SK-N-SH treated with all-trans-retinoic acid at 6 μM for 48 hours (cell line): ENCODE data around the gene GTF2A1L.

Experiments used
- ATAC-seq: fragments of 200-7000 bp; cut with Tn5 transposase; 3 replicates; pipeline ENCODE4 v1.9.1; 2020; ENCODE audit warnings: mild to moderate bottlenecking, moderate library complexity
- ARNTL ChIP-seq: fragments of 450-650 bp; formaldehyde crosslinking; IDR thresholded peaks from 2 replicates; pipeline ENCODE4 v1.5.0; 2020; ENCODE audit warnings: low read depth, mild to moderate bottlenecking, moderate library complexity, borderline replicate concordance
- BACH2 ChIP-seq: fragments of 250-450 bp; sonication (Bioruptor Pico); IDR thresholded peaks from 2 replicates; pipeline ENCODE4 v1.9.0; 2021; ENCODE audit warnings: mild to moderate bottlenecking, borderline replicate concordance
- CSDC2 ChIP-seq: fragments of 250-450 bp; sonication (Bioruptor Pico); IDR thresholded peaks from 2 replicates; pipeline ENCODE4 v1.5.0; 2020; ENCODE audit warnings: mild to moderate bottlenecking, moderate library complexity
- ESRRG ChIP-seq: fragments of 250-450 bp; sonication (Bioruptor Pico); IDR thresholded peaks from 2 replicates; pipeline ENCODE4 v1.6.1; 2021; ENCODE audit warnings: mild to moderate bottlenecking
- ISL1 ChIP-seq: fragments of 250-450 bp; sonication (Bioruptor Pico); IDR thresholded peaks from 2 replicates; pipeline ENCODE4 v2.1.2; 2022; ENCODE audit warnings: mild to moderate bottlenecking, moderate library complexity
- OSR1 ChIP-seq: fragments of 250-450 bp; sonication (Bioruptor Pico); IDR thresholded peaks from 2 replicates; pipeline ENCODE4 v1.8.0; 2022; ENCODE audit warnings: moderate library complexity, mild to moderate bottlenecking, inconsistent platforms
- POU6F1 ChIP-seq: fragments of 250-450 bp; sonication (Bioruptor Pico); IDR thresholded peaks from 2 replicates; pipeline ENCODE4 v1.8.0; 2021; ENCODE audit warnings: low read depth, mild to moderate bottlenecking, moderate library complexity, borderline replicate concordance
- PPARA ChIP-seq: fragments of 250-450 bp; sonication (Bioruptor Pico); IDR thresholded peaks from 2 replicates; pipeline ENCODE4 v1.5.0; 2020; ENCODE audit warnings: mild to moderate bottlenecking, borderline replicate concordance
- RARB ChIP-seq: fragments of 250-450 bp; sonication (Bioruptor Pico); IDR thresholded peaks from 2 replicates; pipeline ENCODE4 v1.8.0; 2021; ENCODE audit warnings: mild to moderate bottlenecking, moderate library complexity
- SNAI2 ChIP-seq: fragments of 250-450 bp; sonication (Bioruptor Pico); IDR thresholded peaks from 2 replicates; pipeline ENCODE4 v1.5.0; 2020; ENCODE audit warnings: mild to moderate bottlenecking, moderate library complexity
- ZFP3 ChIP-seq: fragments of 250-450 bp; sonication (Bioruptor Pico); IDR thresholded peaks from 2 replicates; pipeline ENCODE4 v1.5.0; 2020; ENCODE audit warnings: mild to moderate bottlenecking, moderate library complexity
- ZFP30 ChIP-seq: fragments of 450-650 bp; formaldehyde crosslinking; IDR thresholded peaks from 2 replicates; pipeline ENCODE4 v1.5.0; 2022; ENCODE audit warnings: mild to moderate bottlenecking, moderate library complexity
- ZNF565 ChIP-seq: fragments of 450-650 bp; formaldehyde crosslinking; conservative IDR thresholded peaks from 2 replicates; pipeline ENCODE4 v1.5.0; 2020; ENCODE audit warnings: low read depth, mild to moderate bottlenecking, moderate library complexity
- ZNF70 ChIP-seq: fragments of 450-650 bp; formaldehyde crosslinking; IDR thresholded peaks from 2 replicates; pipeline ENCODE4 v1.5.0; 2020; ENCODE audit warnings: mild to moderate bottlenecking, moderate library complexity
- TF ChIP-seq, protein P1 (sequence below): fragments of 250-450 bp; sonication (Bioruptor Pico); IDR thresholded peaks from 2 replicates; pipeline ENCODE4 v1.5.1; 2021; ENCODE audit warnings: mild to moderate bottlenecking, moderate library complexity
- TF ChIP-seq, protein P2 (sequence below): fragments of 250-450 bp; sonication (Bioruptor Pico); IDR thresholded peaks from 2 replicates; pipeline ENCODE4 v1.5.0; 2020; ENCODE audit warnings: mild to moderate bottlenecking, moderate library complexity
- TF ChIP-seq, protein P3 (sequence below): fragments of 250-450 bp; sonication (Bioruptor Pico); IDR thresholded peaks from 2 replicates; pipeline ENCODE4 v1.8.0; 2020; ENCODE audit warnings: mild to moderate bottlenecking, moderate library complexity, borderline replicate concordance

The GTF2A1L gene

GRCh38 chr2:48673581-48673980 lies 55.9 kb downstream of the GTF2A1L start:
- TF ChIP-seq, protein P1, sequence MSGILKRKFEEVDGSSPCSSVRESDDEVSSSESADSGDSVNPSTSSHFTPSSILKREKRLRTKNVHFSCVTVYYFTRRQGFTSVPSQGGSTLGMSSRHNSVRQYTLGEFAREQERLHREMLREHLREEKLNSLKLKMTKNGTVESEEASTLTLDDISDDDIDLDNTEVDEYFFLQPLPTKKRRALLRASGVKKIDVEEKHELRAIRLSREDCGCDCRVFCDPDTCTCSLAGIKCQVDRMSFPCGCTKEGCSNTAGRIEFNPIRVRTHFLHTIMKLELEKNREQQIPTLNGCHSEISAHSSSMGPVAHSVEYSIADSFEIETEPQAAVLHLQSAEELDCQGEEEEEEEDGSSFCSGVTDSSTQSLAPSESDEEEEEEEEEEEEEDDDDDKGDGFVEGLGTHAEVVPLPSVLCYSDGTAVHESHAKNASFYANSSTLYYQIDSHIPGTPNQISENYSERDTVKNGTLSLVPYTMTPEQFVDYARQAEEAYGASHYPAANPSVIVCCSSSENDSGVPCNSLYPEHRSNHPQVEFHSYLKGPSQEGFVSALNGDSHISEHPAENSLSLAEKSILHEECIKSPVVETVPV, result no peak
- TF ChIP-seq ZNF565, result no peak
- TF ChIP-seq, all 23 proteins: peak for 0

DNA sequence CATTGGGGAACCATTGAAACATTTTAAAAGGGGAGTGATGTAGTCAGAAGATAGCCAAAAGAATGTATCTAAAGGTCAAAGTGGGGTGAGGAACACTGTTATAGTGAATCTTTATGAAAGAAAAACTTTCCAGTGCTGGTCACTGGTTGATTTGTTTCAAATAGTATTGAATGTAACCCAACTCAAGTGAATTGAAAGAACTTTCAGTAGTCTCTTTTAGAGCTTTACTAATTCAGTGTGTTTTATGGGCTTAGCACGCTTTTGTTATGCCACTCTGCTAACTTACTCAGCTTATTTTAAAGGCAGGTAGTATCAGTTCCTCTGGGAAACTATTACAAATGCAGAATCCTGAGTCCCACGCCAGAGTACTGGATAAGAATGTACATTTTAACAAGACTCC lies 57.3 kb downstream of the GTF2A1L start:
- no peak for TF ChIP-seq SNAI2 (CRISPR knock-in tag)
- TF ChIP-seq CSDC2, result no peak
- no peak for ATAC-seq

More at GRCh38 chr2:48673581-48673980, 55.9 kb downstream of the GTF2A1L start:
- no peak for ATAC-seq

DNA sequence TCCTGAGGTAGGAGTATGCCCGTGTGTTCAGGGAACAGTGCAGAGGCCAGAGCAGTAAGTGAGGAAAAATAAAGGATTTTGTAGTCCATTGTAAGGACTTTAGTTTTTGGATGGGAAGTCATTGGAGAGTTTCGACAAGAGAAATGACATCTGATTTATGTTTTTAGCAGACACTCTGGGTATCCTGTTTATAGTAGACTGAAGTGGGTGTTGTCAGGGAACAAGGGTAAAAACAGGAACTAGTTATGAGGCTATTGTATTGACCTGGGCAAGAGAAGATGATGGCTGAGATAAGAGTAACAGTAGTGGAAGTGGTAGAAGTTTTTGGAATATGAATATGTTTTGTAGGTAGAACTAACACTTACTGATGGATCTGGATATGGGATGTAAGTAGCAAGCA lies 59.8 kb downstream of the GTF2A1L start:
- TF ChIP-seq SNAI2 (CRISPR knock-in tag) (no peak), ZNF565 (no peak)
- ATAC-seq, result no peak

DNA sequence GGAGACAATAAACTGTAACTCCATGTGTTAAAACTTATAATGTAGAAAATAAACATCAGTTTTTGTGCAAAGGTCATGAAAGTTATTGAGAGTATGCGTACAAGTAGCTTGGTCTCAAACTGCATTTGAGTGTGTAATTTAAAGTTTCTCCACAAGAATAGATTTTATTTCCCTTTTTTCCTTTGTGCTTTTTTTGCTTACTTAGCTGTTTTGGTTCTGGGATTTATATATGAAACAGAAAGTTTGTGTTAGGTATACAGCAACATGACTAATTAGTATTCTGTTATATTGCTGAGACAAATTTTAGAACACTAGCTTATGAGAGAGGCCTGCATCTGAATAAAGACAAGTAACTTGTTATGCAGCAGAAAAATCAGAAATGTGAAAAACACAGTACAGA lies 67.5 kb downstream of the GTF2A1L start:
- no peak for ATAC-seq
- TF ChIP-seq ZFP30 (CRISPR knock-in tag), result no peak
- TF ChIP-seq ISL1 (CRISPR knock-in tag), result no peak
- TF ChIP-seq BACH2 (CRISPR knock-in tag), result no peak
- no peak for TF ChIP-seq CSDC2
- TF ChIP-seq, protein P2, sequence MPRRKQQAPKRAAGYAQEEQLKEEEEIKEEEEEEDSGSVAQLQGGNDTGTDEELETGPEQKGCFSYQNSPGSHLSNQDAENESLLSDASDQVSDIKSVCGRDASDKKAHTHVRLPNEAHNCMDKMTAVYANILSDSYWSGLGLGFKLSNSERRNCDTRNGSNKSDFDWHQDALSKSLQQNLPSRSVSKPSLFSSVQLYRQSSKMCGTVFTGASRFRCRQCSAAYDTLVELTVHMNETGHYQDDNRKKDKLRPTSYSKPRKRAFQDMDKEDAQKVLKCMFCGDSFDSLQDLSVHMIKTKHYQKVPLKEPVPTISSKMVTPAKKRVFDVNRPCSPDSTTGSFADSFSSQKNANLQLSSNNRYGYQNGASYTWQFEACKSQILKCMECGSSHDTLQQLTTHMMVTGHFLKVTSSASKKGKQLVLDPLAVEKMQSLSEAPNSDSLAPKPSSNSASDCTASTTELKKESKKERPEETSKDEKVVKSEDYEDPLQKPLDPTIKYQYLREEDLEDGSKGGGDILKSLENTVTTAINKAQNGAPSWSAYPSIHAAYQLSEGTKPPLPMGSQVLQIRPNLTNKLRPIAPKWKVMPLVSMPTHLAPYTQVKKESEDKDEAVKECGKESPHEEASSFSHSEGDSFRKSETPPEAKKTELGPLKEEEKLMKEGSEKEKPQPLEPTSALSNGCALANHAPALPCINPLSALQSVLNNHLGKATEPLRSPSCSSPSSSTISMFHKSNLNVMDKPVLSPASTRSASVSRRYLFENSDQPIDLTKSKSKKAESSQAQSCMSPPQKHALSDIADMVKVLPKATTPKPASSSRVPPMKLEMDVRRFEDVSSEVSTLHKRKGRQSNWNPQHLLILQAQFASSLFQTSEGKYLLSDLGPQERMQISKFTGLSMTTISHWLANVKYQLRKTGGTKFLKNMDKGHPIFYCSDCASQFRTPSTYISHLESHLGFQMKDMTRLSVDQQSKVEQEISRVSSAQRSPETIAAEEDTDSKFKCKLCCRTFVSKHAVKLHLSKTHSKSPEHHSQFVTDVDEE (CRISPR knock-in tag), result no peak
- TF ChIP-seq, all 23 proteins: peak for 0

DNA sequence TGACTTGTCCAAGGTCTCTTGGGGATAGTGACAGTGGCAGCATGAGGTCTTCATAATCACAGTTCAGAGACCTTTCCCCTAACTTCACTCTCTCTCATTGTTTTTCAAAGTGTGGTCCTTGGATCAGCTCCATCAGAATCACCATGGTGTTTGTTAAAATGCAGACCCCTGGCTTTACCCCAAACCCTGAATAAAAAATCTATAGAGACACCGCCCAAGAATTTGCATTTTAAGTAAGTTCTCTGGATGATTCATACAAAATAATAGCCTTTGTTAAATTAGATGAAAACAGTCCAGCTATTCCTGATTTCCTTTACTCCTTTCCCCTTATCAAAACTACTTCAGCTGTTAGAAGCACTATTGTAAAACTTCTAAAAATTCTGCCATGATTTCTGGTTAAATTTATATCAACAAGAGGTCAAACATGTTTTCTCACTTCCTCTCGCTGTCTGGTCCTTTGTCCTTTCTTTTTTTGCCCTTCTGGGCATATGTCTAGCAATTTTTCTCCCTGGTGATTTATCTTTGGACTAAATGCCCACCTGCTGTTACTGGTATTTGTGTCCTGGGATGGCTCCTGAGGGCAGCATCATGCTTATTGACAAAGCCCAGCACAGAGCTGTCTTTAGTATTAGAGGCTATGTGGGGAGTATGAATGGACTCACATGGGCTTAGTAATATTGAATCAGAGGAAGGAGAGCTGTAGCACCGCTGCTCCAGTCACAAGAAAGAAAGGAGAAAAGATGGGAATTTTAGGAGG lies 74.5 kb downstream of the GTF2A1L start:
- no peak for ATAC-seq

DNA sequence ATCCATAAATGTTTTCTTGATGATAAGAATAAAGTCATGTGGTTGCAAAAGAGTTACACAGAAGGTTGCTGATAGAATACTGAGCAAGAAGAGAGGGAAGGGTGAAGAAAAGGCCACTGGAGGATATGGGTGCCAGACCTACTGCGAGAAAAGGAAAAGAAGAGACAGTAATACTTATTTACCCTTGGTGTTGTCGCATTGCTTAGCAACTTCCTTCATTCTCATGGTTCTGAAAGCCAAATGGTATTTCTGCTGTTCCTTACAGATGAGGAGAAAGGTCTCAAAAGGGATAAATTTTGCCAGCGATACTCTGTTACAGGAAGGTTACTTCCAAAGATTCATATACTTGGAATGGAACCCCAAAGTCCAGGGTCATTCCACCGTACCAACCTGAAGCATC lies 75.4 kb downstream of the GTF2A1L start:
- no peak for ATAC-seq
- TF ChIP-seq ZNF565, result no peak
- TF ChIP-seq ZFP3, result no peak
- TF ChIP-seq BACH2 (CRISPR knock-in tag), result no peak
- TF ChIP-seq POU6F1 (CRISPR knock-in tag), result no peak
- TF ChIP-seq ZFP30 (CRISPR knock-in tag), result no peak
- TF ChIP-seq ESRRG (CRISPR knock-in tag), result no peak
- no peak for TF ChIP-seq SNAI2 (CRISPR knock-in tag)
- no peak for TF ChIP-seq PPARA
- TF ChIP-seq, protein P3, sequence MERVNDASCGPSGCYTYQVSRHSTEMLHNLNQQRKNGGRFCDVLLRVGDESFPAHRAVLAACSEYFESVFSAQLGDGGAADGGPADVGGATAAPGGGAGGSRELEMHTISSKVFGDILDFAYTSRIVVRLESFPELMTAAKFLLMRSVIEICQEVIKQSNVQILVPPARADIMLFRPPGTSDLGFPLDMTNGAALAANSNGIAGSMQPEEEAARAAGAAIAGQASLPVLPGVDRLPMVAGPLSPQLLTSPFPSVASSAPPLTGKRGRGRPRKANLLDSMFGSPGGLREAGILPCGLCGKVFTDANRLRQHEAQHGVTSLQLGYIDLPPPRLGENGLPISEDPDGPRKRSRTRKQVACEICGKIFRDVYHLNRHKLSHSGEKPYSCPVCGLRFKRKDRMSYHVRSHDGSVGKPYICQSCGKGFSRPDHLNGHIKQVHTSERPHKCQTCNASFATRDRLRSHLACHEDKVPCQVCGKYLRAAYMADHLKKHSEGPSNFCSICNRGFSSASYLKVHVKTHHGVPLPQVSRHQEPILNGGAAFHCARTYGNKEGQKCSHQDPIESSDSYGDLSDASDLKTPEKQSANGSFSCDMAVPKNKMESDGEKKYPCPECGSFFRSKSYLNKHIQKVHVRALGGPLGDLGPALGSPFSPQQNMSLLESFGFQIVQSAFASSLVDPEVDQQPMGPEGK (CRISPR knock-in tag), result no peak
- no peak for TF ChIP-seq RARB
- no peak for TF ChIP-seq ARNTL (CRISPR knock-in tag)
- TF ChIP-seq ZNF70 (CRISPR knock-in tag), result no peak
- no peak for TF ChIP-seq OSR1
- TF ChIP-seq ISL1 (CRISPR knock-in tag), result no peak
- TF ChIP-seq, protein P1, result no peak

More for the DNA sequence above, 74.5 kb downstream of the GTF2A1L start:
- TF ChIP-seq BACH2 (CRISPR knock-in tag) (no peak), ISL1 (CRISPR knock-in tag) (no peak), RARB (no peak)
